T-helper 22 cell (primary cell): ENCODE data around the gene HS1BP3.

Experiments
- DNase-seq: peaks from one replicate; pipeline ENCODE4 v3.0.0-alpha.2; 2020; ENCODE audit warnings: low read depth

HS1BP3 gene

DNA sequence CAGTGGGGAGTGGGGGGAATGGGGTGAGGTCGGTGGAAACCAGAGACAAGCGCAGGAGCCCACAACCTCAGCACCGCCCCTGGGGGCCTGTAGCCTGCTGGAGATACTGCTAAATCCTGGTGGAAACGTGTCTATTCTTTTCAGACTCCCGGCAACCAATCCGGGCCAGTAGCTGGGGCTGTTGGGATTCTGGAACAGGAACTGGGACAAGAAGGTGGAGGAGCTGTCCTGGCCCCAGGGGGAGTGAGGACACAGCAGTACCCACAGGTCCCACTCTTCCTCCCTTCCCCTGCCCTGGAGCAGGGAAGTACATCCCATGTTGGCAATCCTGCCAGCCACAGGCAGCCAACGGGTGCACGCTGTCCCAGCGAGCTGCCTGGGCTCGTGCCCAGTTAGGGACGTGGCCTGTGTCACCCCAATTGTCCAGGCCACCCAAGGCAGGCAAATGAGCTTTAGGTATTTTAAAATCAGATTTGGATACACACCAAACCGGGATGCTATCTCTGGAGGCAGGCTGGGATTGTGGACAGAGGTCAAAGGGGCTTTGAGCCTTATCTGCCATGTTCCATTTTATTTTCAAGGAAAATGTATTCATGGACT, 51.8 kb downstream of the HS1BP3 start:
- no peak for DNase-seq

DNA sequence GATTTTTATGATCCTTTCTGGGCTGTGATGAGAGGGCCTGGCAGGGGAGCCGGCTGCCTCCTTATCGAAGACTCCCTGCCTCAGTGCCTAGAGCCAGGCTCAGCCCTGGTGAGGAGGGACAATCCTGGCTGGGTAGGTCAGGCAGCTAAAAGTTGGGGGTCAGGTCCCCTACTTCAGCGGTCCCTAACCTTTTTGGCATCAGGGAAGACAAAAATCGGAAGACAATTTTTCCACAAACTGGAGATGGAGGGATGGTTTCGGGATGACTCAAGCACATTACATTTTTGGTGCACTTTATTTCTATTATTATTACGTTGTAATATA, 53.1 kb downstream of the HS1BP3 start:
- DNase-seq = no peak

DNA sequence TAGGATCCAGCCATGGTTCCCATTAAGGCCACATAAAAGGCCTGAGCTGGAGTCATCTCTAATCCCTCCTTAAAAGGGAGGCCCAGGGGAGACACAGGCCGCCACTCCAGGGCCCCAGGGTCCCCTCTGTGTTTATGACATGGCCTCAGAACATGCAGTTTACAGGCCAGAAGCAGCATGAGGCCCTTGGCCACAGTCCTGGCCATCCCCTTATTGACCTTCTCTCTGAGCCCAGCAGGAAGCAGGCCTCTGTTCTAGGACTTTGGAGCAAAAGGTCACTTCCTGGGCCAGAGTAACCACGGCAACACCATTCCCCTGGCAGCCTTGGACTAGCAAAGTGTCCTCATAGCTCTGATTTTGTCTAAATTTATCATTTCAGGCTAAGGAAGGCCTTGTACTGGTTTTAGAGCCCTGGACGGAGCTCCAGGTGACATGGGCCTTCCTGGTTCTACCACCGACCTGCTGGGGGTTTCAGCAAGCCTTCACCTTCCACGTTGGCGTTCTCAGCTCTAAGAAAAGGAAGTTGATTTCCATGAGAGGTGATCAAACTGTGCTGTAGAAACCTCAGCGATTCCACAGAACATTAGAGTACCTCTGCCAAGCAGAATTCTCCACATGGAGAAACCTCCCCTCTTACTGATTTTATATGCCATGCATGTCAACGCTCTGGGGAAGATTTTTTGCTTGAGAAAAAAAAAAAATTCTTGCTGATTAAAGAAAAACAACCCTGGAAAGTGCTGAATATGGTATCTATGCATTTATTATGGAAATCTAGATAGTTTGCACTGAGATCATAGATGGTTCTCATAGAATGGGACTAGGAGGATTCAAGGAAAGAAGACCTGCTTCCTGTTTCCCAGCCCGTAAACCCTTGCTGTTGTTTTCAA, 53.7 kb downstream of the HS1BP3 start:
- DNase-seq = no peak

DNA sequence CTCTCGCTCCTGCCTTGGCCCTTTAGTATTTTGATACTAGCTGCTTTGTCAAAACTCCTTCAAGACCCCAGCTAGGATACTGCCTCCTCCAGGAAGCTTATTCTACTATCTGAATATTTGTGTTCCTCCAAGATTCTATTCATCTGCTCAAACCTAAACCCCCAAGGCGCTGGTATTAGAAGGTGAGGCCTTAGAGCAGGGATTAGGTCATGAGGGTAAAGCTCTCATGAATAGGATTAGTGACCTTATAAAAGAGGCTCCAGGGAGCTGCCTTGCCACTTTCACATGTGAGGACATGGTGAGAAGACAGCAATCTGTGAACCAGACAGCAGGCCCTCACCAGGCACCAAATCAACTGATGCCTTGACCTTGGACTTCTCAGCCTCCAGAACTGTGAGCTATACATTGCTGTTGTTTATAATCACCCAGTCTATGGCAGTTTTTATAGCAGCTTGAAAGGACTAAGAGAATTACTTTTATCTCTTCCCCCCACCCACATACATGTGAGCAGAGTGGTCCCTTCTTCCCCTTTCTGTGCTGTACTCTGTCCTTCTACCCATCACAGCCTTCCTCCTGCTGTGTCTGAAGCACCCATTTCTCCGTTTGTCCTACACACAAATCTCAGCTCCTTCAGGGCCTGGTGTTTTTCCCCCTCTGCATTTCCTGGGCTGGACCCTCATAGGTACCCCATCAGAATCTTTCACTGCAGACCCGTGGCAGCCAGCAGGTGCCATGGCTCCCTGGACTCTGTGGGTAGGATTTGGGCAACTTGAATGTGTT, 54.5 kb downstream of the HS1BP3 start:
- DNase-seq = no peak

DNA sequence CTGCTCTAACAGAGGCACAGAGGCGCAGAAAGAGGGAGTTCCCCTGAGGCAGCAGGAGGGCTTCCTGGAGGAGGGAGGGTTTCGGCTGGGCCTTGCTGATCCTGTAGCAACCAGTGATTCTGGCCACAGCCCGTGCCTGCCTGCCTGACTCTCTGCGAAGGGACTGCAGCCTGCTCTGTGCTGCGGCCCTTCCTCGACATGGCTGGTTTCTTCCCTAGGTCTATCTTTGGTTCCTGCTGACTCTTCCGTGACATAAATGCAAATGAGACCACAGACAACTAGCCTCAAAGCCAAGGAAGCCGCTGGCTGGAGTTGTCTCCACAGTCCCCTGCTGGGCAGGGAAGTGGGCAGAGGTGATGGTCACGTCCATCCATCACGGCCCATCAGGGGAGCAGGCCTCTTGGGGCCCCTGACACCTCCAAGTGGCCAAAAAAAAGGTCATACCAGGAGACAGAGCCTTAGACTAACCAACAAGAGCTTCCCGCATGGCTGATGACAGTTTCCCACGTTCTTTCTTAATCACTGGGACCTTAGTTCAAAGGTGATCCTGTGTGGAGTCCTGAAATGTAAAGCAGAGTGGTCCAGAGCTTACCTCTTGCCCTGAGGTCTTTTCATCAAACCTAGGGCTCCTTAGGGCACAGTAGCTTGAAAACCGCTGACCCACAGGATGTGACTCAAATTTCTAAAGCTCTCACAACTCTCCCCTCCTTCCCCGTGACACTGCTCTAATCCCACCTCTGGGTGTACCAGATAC, 55.3 kb downstream of the HS1BP3 start:
- DNase-seq = no peak

DNA sequence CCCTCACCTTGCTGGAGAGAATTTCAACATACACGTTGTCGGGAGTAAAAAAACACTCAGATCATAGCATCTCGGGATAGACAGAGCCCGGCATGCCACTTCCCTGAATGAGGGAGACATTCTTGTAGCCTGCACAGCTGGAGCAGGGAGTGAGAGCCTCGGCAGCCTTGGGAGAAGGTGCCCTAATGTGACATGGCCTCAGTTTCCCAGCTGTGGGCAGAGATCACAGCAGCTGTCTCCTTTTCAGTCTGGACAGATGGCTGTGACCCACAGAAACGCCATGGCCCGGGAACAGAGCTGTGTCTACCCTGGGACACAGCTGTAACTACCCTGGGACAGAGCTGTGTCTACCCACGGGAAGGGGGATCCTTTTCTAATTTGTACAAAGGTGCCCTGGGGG, 55.9 kb downstream of the HS1BP3 start:
- DNase-seq = no peak

DNA sequence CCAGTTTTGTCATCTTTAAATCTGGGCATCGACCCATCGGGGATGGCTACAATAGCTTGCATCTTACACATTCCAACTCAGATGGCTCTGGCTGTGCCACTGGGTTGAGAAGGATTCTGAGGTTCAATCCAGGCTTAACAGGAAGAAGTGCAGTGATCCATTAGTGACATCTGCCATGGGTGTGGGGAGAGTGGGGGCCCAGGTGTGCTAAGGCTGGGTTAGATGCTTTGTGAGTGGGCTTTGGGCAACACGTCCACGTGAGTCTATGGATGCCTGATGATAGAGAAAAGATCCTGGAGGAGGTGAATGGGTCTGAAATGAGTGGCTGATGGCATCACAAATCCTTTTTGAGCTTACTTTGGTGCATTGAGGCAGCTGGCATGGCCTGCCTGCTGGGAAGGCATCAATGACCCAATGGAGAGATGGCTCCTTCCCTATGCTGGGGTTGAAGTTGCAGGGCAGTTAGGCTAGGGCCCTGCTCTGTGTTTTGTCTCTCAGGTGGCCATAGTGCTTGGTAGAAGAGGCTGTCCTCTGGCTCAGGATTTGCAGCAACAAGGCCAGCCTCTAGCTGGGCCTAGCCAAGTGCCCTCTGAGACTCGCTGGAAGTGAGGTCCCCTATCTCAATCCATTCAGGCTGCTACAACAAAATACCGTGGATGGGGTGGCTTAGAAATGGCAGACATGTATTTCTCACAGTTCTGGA, 56.7 kb downstream of the HS1BP3 start:
- no peak for DNase-seq

DNA sequence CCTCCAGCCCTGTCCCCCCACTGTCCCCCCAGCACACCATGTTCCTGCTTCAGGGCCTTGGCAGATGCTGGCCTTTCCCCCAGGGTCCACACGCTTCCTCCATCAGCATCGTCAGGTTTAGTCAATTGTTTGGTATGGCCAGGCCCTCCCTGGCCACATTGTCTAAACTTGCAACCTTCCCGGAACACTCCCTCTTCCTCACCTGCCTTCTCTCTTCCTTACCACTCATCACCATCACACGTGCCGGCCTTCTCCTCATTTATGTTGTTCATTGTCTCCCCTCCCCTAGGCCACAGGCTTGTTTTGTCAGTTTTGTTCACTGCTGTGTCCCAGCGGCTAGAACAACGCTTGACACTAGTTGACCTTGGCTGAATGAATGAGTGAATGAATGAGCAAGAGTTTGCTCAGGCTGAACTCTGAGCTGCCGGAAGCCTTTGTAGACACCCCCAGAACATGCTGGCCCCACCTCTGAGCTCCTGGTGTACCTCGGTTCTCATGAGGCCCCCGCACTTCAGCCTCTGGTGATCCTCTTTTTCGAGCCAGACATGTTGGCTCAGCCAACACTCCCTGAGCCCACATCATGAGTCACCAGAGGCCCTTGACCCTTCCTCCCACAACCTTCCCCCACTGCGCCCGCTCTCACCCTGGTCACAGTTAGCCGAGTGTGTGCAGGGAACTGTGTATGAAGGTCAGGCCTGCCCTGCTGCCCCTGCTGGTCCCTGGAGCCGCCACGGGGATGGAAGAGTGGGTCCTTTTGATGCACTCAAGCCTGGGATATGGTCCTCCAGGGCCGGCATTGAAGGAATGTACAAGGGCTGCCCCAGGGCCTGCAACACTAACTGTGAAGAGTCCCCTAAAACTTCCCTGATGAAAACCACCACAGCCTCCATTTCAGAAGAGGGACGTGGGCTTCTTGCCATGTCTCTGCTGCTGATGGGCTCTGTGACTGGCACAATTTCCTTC, 57.5 kb downstream of the HS1BP3 start:
- DNase-seq = no peak

DNA sequence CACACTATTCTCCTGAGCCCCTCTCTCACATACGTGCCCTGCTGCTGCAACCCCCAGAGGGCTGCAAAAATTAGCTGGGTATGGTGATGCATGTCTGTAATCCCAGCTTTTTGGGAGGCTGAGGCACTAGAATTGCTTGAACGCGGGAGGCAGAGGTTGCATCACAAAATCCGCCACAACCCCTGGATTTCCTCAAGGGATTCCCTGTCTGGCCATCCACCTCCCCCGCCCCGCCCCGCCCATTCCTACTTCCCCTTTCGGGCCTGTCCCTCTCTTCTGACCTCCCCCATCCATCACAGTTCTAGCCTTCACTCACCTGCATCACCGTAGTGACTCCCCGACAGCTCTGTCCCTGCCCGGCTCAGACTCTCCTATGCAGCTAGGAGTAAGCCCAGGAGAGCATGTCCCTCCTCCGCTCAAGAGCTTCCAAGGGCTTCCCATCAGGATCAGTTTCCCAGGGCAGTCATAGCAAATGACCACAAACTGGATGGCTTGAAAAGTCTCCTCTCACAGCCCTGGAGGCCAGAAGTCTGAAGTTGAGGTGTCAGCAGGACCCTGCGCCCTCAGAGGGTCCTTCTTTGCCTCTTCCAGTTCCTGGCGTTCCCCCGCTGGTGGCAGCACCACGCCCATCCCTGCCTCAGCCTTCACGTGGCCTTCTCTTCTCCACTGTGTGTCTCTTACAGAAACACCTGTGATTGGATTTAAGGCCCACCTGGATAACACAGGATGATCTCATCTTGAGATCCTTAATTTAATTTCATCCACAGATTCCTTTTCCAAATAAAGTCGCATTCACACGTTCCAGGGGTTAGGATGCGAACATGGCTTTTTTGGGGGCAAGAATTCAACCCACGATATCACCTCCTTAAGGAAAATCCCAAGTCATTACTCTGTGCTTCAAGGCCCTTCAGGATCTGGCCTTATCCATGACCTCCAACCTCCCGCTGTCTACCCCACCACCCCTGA, 58.5 kb downstream of the HS1BP3 start:
- DNase-seq = no peak

DNA sequence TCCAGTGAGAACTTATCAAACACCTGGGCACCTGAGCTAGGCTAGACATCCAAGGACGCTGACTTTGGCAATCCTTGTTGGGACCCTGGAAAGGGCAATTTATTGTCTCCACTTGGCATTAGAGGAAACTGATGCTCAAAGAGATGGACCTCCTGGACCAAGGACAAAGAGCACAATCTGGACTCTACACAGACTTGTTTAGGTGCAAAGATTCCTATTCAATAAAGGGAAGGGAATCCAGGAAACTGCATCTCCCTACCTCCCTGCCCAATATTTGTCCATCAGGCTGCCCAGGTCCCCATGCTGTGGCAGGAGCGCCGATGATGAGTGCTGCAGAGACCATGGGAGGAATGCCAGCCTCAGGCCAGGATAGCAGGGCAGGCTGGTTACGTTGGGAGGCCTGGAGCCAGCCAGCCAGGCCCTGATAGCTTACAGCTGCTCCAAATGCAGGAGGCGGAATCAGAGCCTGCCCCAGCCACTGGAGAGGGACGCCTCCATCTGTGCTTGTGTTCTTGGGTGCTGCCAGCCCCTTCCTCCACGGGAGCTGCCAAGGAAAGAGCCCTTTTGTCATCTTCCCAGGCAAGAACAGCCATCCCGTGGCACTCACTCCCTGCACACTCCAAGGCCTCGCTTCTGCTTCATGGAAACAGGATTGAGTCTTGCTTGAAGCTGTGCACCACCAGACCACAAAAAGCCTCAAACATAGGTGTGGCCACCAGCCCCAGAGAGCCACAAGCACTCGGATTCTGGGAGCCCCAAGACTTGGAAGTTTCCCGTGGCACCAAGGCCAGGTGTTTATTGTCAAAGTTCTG, 60.0 kb downstream of the HS1BP3 start:
- no peak for DNase-seq

DNA sequence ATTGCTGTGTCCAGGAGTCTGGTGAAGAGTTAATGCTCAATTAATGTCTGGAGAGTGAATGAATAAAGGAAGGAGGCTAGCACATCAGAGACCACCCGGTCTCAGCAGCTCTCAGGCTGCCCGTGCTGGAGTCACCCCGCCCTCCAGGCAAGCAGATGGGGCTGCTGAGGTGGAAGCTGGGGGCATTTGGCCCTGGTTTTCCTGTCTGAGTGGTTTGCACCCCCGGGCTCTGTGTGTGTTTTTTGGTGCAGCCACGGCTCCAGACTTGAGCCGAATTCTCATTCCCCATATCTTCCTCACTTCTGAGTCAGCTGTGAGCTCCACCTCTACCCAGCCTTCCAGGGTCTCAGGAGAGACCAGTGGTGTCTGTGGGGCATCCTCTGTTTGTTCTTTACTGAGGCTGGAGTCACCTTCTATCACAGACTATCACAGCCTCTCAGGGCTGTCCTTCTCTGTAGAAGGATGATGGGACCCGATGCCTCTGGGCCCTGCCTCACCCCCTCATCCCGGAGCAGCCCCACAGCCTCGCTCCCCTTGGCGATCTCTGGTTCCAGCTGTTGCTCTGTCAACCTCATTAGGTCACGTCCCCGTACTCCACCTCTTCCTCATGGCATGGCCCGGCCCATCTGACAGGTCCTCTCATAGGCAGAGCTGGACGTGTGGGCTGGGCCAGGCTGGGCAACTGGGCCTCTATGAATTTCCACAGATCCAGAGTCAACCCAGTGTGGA, 60.8 kb downstream of the HS1BP3 start:
- DNase-seq = no peak

DNA sequence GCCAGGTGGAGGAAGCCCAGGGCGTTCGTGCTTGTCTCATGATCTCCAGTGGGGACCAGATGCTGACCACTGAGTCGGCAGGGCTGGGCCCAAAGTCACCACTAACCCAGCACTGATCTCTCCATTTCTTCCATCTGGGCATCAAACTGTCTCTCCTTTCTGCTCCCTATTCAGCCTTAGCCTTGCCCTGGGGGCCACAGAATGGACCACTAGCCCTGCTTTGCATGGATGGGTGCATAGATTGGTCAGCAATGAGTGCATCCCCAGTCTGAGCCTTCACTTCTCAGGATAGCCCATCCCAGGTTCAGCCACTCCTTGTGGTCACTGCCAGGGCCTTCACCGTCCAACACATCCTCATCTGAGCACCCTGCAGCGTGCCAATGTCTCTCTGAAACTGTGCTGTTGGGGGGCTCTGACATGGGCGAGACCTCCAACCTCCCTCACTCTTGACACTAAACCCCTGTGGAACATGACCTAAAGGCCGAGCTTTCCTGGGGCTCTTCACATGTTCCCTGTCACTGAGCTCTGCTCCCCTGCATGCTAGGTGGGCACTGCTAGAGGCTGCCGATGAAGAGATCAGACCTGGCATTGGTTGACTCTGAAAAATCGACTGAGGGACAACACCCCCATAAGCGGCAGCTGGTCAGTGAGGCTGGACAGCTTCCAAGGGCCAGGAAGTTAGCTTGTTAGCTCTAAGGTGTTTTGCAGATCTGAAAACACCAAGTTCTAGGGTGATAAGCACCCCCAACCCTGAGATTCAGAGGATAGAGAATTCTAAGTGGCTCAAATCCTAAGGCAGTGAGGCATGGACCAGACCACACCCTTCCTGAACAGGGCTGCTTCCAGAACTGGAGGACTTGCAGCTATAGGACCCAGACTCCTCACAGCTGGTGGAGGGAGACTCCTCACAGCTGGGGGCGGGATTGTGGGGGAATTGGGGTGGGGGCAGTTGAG, 61.7 kb downstream of the HS1BP3 start:
- no peak for DNase-seq

DNA sequence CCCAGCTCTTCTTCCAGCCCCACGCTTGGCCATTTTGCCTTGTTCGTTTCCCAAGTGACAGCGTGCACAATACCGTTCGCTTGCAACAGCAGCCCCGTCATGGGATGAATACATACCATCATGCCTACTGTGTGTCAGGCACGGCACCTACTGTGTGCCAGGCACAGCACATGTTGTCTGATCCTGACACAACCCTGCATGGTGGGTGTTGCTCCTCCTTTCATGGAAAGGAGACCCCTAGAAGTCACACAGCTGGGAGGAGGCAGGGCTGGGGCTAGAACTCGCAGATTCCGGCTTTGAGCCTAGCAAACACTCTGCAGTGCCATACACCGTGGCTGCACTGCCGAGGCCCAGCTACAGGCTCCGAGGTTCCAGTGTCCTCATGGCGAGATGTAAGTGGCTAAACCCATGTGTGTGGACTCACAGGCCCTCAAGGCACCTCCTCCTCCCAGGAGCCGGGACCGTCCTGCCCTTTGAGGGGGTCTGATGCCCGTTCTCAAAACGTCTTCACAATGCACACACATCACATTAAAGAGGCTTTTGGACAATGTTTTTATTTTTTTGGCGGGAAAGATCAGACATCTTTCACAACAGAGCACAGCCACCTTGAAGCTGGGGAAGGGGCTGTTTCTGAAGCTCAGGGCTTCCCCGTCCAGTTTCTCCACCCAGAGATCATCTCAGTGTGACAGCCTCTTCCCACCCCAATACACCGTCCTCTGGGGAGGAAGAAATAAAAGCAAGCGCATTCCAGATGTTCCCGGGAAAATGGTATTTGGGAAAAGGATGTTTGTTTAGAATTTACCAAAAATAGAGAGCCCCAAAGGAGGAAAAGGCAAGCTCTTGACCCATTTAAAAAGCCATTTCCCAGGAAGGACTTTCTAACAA, 64.9 kb downstream of the HS1BP3 start:
- DNase-seq = no peak

DNA sequence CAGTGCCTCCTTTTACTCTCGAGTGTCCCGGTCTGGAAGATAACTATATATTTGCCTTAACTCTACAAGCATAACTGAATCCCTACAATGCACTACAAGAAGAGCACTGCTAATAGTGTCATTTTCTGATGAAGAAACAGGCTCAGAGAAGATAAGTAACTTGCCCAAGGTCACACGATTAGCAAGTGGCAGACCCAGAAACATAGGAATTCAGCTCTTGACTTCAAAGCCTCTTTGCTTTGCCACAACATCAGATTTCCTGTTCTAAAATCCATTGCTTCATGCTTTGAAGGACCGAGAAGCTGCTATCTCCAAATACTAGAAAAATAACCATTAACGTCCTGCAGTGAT, 65.6 kb downstream of the HS1BP3 start:
- DNase-seq = no peak
